GM12873 (cell line): ENCODE measurements around the gene CFAP298.

ENCODE experiments used
- TF ChIP-seq, protein P1 (sequence below): IDR thresholded peaks from 2 replicates; pipeline ENCODE4 v1.5.1; 2012; ENCODE audit warnings: low read depth, mild to moderate bottlenecking, moderate library complexity, low read length, control low read depth; ENCODE audit not compliant: insufficient read depth; ENCODE audit errors: missing control alignments

The CFAP298 gene

DNA sequence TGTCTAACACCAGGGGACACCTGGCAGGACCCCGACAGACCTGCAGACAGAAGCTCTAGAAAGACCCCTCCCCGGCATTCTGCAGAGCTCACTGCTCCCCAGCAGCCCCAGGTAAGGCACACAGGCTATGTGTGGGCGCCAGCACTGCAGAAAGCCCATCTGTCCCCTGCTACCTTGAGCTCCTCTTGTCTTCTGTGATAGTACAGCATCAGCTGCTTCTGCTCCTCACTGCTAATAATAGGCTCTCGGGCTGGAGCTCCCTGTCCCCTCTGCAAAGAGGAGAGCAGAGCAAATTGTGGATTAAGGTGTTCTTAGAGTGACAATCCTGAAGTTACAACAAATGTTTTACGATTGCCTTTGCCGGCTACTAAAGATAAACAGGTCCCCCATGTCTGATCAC is 10.1 kb downstream of the CFAP298 start:
- TF ChIP-seq, protein P1, sequence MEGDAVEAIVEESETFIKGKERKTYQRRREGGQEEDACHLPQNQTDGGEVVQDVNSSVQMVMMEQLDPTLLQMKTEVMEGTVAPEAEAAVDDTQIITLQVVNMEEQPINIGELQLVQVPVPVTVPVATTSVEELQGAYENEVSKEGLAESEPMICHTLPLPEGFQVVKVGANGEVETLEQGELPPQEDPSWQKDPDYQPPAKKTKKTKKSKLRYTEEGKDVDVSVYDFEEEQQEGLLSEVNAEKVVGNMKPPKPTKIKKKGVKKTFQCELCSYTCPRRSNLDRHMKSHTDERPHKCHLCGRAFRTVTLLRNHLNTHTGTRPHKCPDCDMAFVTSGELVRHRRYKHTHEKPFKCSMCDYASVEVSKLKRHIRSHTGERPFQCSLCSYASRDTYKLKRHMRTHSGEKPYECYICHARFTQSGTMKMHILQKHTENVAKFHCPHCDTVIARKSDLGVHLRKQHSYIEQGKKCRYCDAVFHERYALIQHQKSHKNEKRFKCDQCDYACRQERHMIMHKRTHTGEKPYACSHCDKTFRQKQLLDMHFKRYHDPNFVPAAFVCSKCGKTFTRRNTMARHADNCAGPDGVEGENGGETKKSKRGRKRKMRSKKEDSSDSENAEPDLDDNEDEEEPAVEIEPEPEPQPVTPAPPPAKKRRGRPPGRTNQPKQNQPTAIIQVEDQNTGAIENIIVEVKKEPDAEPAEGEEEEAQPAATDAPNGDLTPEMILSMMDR, result no peak

DNA sequence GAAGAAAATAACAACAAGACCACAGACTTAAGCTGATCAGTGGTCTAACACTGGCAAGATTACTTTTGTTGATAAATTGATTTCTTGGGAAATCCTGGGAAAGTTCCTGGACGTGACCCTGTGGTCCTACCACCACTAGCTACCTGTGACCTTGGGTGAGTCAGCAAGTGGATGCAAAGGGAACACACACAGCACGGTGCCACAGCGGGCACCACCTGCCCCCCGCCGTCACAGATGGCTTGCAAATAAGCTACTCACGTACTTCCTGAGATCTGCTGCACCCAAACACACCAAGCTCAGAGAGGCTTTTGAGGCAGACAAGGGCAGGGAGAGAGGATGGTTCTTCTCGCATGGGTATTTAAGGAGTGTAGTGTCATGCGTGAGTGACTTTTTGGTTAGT is 12.7 kb downstream of the CFAP298 start:
- TF ChIP-seq, protein P1, result no peak

DNA sequence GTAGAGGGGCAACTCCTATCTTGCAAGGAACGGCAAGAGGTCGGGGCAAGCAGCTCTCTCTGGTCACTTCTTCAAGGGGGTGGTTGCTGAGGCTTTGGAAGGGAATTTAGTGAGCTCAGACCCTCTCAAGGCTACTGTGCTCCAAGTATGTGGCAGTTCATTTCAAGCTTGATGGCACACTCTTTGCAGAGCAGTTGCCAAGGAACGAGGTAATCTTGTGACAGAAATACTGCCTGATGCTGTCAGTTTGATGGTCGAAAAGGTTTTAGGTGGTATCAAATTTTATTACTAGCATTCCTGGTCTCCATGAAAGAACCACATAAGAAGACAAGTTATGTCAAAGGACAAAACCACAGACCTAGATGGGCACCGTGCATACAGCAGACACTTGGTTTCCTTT is 13.1 kb downstream of the CFAP298 start:
- TF ChIP-seq, protein P1, result no peak

DNA sequence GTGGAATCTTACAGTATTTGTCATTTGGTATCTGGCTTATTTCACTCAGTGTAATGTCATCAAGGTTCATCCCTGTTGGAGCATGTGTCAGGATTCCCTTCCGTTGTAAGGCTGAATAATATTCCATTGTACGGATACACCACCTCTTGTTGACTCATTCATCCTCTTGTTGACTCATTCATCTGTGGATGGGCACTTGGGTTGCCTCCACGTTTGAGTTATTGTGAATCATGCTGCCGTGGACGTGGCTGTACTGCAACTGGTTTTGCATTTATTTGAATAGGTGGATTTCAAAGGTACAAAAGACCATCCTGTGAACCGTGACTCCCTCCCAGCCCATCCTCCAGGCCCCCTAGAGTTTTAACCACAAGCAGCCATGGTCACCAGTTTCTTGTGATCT is 15.0 kb downstream of the CFAP298 start:
- TF ChIP-seq, protein P1, result no peak

DNA sequence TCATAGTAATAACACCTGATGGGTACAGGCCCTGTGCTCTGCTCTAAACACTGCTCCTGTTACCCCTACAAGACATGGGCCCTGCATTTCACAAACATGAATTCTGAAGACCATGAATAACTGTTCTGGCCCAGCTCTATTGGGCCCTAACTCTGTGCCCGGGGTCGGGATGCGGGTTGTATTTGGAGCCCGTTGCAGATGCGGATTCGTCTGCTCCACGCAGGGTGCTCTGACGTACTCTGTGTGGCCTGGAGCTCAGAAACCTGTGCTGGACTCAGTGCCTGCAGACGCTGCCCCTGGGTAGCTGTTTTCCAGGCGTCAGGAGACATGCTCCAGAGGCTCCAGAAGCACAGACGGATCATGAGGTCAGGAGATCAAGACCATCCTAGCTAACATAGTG is 16.7 kb downstream of the CFAP298 start:
- TF ChIP-seq, protein P1, result no peak

DNA sequence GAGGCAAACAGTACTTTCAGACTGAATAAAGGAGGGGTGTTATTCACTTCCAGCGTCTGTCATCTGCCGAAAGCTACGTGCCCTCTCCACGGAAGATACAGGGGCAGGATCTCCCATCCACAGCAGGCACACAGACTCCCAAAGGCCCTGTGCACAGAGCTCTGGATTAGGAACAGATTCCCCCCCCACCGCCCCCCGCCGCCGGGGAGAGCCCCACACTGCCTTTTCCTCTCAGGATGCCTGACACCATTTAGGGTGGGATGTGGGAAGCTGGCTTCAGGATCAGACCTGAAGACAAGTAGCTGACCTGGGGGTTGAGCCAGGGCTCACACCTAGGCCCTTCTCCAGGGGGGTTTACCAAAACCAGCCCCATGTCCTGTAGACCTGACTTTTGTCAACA is 18.5 kb downstream of the CFAP298 start:
- TF ChIP-seq, protein P1, result no peak

DNA sequence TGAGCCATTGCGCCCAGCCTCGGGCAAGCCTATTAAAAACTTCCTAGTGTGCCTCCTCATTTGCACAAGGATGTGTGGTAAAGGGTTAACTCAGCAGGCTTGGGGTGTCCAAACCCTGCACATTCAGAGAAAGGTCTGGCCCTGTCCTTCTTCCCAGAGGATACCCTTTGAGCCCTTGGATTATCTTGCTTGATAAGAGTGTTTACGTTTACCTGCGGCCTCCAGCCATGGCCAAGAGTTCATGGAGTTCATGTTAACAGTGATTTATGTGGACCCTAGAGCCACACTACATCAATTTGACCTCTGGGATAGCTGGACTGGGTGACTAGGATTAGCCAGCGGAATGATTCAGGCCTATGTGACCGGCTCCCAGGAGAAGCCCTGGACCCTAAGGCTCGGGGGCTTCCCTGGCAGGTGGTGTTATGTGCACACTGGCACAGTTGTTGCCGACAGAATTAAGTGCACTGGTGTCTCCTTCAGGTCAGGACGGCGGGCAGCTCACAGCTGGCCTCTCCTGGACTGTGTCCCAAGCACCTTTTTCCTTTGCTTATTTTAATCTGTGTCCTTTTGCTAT is 19.2 kb downstream of the CFAP298 start:
- TF ChIP-seq, protein P1, result no peak

DNA sequence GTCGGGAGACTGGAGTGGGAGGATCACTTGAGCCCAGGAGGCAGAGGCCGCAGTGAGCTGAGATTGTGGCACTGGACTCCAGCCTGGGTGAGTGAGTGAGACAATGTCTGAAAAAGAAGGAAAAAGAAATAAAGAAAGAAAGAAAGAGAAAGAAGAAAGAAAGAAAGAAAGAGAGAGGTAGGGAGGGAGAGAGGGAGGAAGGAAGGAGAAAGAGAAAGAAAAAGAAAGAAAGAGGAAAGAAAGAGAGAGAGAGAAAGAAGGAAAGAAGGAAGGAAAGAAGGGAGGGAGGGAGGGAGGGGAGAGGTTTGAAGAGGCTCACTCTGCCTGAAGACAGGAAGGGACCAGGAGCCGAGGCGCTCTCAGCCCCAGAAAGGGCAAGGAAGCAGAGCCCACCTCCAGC is 22.0 kb downstream of the CFAP298 start:
- TF ChIP-seq, protein P1, result no peak
